ENCODE measurements around the gene GCN1. TPM values are rescaled to one million over a fixed set of nuclear protein-coding genes. Genes with fewer than 3 reads are reported as not detected.

Gene GCN1
- total RNA-seq, 1 donor from 2014 or later: 77.2 TPM

DNA sequence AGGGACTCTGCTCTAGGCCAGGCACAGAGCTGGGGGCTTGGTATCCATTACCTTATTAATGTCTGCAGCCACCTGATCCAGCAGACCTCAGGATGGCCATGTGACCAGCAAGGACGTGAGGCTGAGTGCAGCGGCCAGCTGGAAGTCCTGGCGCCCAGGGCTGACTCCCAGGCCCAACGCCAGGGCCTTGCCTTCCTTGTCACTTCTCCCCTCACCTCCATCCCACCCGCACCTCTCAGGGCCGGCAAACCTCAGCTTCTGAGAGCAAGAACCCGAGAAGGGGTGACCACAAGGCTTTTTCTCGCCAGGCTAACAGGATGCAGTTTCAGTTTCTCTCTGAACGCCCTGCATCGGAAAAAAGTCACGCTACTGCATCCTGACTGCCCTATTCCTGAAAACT is 93.3 kb downstream of the GCN1 start:
- Histone ChIP-seq H3K27ac (no peak overlapping the region), H3K4me1 (peaks cover 19% of the 10 kb centered on the region), H3K9me3 (no peaks in the 10 kb centered on the region), H3K4me3 (no peak overlapping the region), H3K27me3 (no peaks in the 10 kb centered on the region), H3K36me3 (peaks cover 65% of the 10 kb centered on the region)
- TF ChIP-seq, protein P1, sequence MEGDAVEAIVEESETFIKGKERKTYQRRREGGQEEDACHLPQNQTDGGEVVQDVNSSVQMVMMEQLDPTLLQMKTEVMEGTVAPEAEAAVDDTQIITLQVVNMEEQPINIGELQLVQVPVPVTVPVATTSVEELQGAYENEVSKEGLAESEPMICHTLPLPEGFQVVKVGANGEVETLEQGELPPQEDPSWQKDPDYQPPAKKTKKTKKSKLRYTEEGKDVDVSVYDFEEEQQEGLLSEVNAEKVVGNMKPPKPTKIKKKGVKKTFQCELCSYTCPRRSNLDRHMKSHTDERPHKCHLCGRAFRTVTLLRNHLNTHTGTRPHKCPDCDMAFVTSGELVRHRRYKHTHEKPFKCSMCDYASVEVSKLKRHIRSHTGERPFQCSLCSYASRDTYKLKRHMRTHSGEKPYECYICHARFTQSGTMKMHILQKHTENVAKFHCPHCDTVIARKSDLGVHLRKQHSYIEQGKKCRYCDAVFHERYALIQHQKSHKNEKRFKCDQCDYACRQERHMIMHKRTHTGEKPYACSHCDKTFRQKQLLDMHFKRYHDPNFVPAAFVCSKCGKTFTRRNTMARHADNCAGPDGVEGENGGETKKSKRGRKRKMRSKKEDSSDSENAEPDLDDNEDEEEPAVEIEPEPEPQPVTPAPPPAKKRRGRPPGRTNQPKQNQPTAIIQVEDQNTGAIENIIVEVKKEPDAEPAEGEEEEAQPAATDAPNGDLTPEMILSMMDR (IDR thresholded peaks at IDR 0.05): no peak
- DNase-seq (no peak), ATAC-seq (no peak)
- intact Hi-C loops (cut with DNase I): no loop called here

DNA sequence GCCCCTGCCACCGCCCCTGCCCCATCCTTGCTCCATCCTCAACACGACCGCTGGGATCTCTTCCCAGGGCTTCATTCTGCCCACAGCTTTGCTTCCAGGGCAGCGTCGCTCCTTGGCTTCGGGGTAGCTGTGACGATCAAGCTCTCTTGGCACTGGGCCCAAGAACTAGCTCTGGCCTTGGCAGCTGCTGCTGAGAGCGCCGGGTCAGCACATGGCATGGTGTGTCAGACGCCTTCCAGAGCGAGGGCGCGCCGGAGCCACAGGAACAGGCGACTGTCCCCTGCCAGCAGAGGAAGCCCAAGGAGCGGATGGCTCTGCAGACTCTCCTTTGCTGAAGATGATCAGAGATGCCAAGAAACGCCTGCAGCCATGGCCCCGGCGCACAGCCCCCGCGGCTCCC is 93.9 kb downstream of the GCN1 start:
- Histone ChIP-seq H3K27ac (no peak overlapping the region), H3K9me3 (no peaks in the 10 kb centered on the region), H3K4me1 (peaks cover 19% of the 10 kb centered on the region), H3K4me3 (no peak overlapping the region), H3K36me3 (peaks cover 70% of the 10 kb centered on the region), H3K27me3 (no peaks in the 10 kb centered on the region)
- DNase-seq (no peak), ATAC-seq (no peak)
- intact Hi-C loops (cut with DNase I): no loop called here
- TF ChIP-seq, protein P1 (IDR thresholded peaks at IDR 0.05): no peak

- ATAC-seq: no peak
- Histone ChIP-seq H3K9me3 (no peaks in the 10 kb centered on the region), H3K4me3 (no peak overlapping the region), H3K36me3 (peaks cover 70% of the 10 kb centered on the region), H3K27me3 (no peaks in the 10 kb centered on the region), H3K27ac (no peak overlapping the region), H3K4me1 (peaks cover 19% of the 10 kb centered on the region)
- intact Hi-C loops (cut with DNase I): no loop called here
- TF ChIP-seq, protein P1 (IDR thresholded peaks at IDR 0.05): no peak
- no peak for DNase-seq
These were observed 94.8 kb downstream of the GCN1 start for GRCh38 chr12:120099738-120100137.

DNA sequence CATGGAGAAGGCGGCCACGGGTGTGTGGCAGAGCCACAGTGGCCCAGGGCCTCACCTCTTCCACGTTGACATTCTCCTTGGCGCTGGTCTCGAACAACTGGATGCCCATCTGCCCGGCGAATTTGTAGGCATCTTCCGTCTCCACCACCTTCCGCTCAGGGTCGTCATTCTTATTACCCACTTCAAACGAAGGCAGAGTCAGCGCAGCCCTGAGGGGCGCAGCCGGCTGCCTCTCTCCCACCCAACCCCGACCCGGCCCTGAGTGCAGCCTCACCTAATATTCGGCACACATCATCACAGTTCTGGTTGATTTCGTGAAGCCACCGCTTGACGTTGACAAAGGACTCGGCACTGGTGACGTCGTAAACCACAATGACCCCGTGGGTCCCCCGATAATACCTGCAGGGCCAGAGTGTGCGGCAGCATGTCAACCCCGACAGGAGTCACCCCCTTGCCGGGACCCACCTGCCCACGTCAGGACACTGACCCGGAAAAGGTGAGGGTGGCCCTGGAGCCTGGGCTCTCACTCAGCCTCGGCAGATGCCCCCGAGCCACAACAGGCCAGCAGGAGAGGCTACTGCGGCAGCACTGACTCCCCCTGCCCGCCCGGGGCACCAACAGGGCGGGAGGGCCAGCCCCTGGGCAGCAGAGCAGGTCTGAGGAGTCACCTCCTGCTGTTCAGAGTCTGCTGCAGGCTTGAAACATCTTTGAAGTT is 95.6 kb downstream of the GCN1 start:
- Histone ChIP-seq H3K36me3 (peaks cover 67% of the 10 kb centered on the region), H3K27me3 (no peaks in the 10 kb centered on the region), H3K27ac (no peak overlapping the region), H3K9me3 (no peaks in the 10 kb centered on the region), H3K4me1 (peaks cover 19% of the 10 kb centered on the region), H3K4me3 (no peak overlapping the region)
- intact Hi-C loops (cut with DNase I): no loop called here
- TF ChIP-seq, protein P1 (IDR thresholded peaks at IDR 0.05): no peak
- DNase-seq: no peak
- ATAC-seq: no peak

DNA sequence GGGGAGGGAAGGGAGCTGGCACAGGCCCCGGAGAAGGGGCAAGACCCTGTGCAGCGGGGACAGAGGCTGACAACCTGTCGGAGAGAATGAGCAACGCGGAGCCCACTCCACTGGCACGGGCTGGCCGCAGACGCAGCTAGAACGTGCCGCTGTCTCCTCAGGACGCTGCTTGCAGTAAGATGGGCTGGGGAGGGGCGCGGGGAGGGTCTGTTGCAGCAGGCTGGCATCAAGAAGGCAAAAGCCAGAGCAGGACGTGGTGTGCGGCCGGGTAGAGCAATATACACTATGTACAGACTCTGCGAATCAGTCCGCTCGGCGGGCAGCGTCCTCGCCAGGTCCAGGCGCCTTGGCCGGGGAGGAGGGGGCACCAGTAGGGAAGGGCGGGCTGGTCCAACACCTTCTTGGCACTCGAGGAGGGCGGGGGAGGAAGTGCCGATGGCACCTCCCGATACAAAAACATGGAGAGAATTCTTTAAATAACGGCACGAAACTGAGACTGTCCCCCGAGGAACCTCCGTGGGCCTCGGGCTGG is 97.8 kb downstream of the GCN1 start:
- ATAC-seq (no peak), DNase-seq (no peak)
- Histone ChIP-seq H3K9me3 (no peaks in the 10 kb centered on the region), H3K27ac (no peak overlapping the region), H3K36me3 (peaks cover 53% of the 10 kb centered on the region), H3K4me3 (no peak overlapping the region), H3K4me1 (peaks cover 14% of the 10 kb centered on the region), H3K27me3 (no peaks in the 10 kb centered on the region)
- intact Hi-C loops (cut with DNase I): no loop called here
- TF ChIP-seq, protein P1 (IDR thresholded peaks at IDR 0.05): no peak

All from upper lobe of right lung (tissue), 1 donor.